Natural killer cell (primary cell): ENCODE data around the gene DAB2. TPM values are rescaled to one million over a fixed set of nuclear protein-coding genes. Genes with fewer than 3 reads are reported as not detected.
A peak's percentile ranks its signal among the peaks of the same experiment; 100 is the strongest.

Experiments used
- ATAC-seq, 3 donors: fragments of 150-1000 bp in 2 of 3; fragments of 200-7000 bp in 1 of 3; cut with Tn5 transposase; 1 replicate in 1 of 3; 2 replicates in 2 of 3; pipeline ENCODE4 v1.10.0; 2021; ENCODE audit warnings: mild to moderate bottlenecking in 2 of 3, moderate library complexity in 2 of 3
- DNase-seq, 2 donors: peaks; one replicate each; pipeline versions ENCODE4 v3.0.0 to v3.0.0-alpha.2; 2013 to 2021; ENCODE audit warnings: mixed read lengths in 1 of 2
- H3K27ac ChIP-seq: one replicate; pipeline ENCODE4 v1.5.1; 2013; ENCODE audit warnings: mild to moderate bottlenecking, low read length
- H3K27me3 ChIP-seq: one replicate; pipeline ENCODE4 v1.6.1; 2013; ENCODE audit warnings: low read length; ENCODE audit not compliant: control insufficient read depth, insufficient read depth
- H3K36me3 ChIP-seq: one replicate; pipeline ENCODE4 v1.6.1; 2013; ENCODE audit warnings: low read length; ENCODE audit not compliant: control insufficient read depth, insufficient read depth
- H3K4me1 ChIP-seq: one replicate; pipeline ENCODE4 v1.6.1; 2013; ENCODE audit warnings: low read length; ENCODE audit not compliant: control insufficient read depth, insufficient read depth
- H3K4me3 ChIP-seq: one replicate; pipeline ENCODE4 v1.5.1; 2013; ENCODE audit warnings: low read length
- H3K9me3 ChIP-seq: one replicate; pipeline ENCODE4 v1.6.1; 2013; ENCODE audit warnings: low read length; ENCODE audit not compliant: control insufficient read depth, insufficient read depth
- H3K27ac Mint-ChIP-seq, 2 donors: one replicate each; pipeline ENCODE4 v1.8.0; 2022; ENCODE audit warnings: mild to moderate bottlenecking in 2 of 2, mixed read lengths in 2 of 2, moderate library complexity in 1 of 2
- H3K27me3 Mint-ChIP-seq, 2 donors: one replicate each; pipeline ENCODE4 v1.8.0; 2022; ENCODE audit warnings: low read depth in 2 of 2, mixed read lengths in 2 of 2
- H3K36me3 Mint-ChIP-seq: one replicate; pipeline ENCODE4 v1.8.0; 2022; ENCODE audit warnings: mixed read lengths
- H3K4me1 Mint-ChIP-seq, 2 donors: one replicate each; pipeline ENCODE4 v1.8.0; 2022; ENCODE audit warnings: mixed read lengths in 2 of 2
- H3K4me3 Mint-ChIP-seq: one replicate; pipeline ENCODE4 v1.8.0; 2022; ENCODE audit warnings: mild to moderate bottlenecking, moderate library complexity, mixed read lengths
- H3K9me3 Mint-ChIP-seq, 2 donors: one replicate each; pipeline ENCODE4 v1.8.0; 2022; ENCODE audit warnings: mixed read lengths in 2 of 2
- CTCF ChIP-seq: fragments of 200-600 bp; IDR thresholded peaks from one replicate; pipeline ENCODE4 v1.8.0; 2022; ENCODE audit warnings: antibody characterized with exemption
- WGBS: methylation state at CpG from one replicate; pipeline ENCODE4 v1.1.7; 2013; ENCODE audit warnings: missing lambda C conversion rate; ENCODE audit not compliant: insufficient coverage; 5-methylcytosine and 5-hydroxymethylcytosine counted together
- intact Hi-C: fragments of 100-400 bp; cut with micrococcal nuclease; formaldehyde crosslinking; loops from one replicate; pipeline ENCODE4 v1.14.2; 2022
- total RNA-seq, 4 donors: library from RNA; stranded (reverse); fragments of 120-200 nt in 1 of 4; gene quantifications; one replicate each; pipeline versions ENCODE4 v1.2.3 to v1.2.4, GENCODE V29; 2013 to 2022

Gene DAB2
- total RNA-seq, 3 donors from 2014 or later (not counting 1 experiment from before 2014, with no cell fraction given): 33.0 to 53.8 (median 36.9) TPM

DNA sequence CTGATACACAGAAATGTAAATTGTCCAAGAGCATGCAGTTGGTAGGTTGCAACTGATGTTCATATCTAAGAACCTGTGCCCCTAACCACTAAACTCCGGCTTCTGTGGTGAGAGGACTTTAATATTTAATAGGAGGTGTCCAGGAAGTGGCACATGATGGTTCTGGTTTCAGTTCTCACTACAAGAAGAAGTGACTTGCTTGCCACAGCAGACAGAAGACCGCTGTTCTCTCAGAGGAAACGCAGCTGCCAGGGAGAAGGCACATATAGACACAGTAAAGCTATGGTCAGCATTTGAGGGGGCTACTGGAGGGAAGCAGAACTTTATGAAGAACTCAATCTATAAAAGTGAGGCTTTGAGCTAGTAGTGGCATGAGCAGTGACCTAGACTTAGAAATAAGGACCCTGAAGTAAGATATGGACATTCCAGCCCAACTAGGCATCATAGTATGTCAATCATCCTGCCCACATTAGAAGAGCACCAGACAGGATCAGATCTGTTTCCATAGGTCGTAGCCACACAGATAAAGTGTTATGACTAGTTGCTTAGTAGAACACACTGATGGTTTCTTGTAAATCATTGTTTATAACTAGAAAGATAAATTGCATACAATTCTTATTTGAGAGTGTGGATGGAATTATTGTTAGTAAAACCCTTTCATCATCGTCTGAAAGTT lies 36.4 kb upstream of the DAB2 start:
- 6% methylated on average over 4 of the region's 5 CpGs for WGBS
- peaks cover 8 to 10% of the 10 kb centered on the region in 2 donors for H3K27me3 Mint-ChIP-seq
- peak overlapping the region; percentile 84 to 87 for H3K27ac Mint-ChIP-seq
- intact Hi-C loops: no loop called here
- no peaks in the 10 kb centered on the region for H3K9me3 Mint-ChIP-seq
- H3K4me1 Mint-ChIP-seq: peaks cover 36 to 47% of the 10 kb centered on the region in 2 donors
- Histone ChIP-seq H3K27ac (peak overlapping the region; percentile 53), H3K36me3 (no peaks in the 10 kb centered on the region), H3K4me3 (no peak overlapping the region), H3K4me1 (peaks cover 9% of the 10 kb centered on the region), H3K27me3 (no peaks in the 10 kb centered on the region), H3K9me3 (no peaks in the 10 kb centered on the region)
- H3K4me3 Mint-ChIP-seq: peak overlapping the region; percentile 64
- TF ChIP-seq CTCF: no peak
- ATAC-seq: peak; percentile 88 to 94 (median 90)
- peak; percentile 33 to 34 for DNase-seq
- H3K36me3 Mint-ChIP-seq: peaks cover 7% of the 10 kb centered on the region

GRCh38 chr5:39459907-39460306 lies 35.1 kb upstream of the DAB2 start:
- ATAC-seq: no peak
- Mint-ChIP-seq H3K4me3 (no peak overlapping the region), H3K27ac (peak overlapping the region; percentile 21 to 84)

GRCh38 chr5:39459071-39459470 lies 34.3 kb upstream of the DAB2 start:
- 100% methylated on average over 1 of the region's 3 CpGs for WGBS
- Mint-ChIP-seq H3K36me3 (peaks cover 7% of the 10 kb centered on the region), H3K4me1 (peaks cover 35 to 52% of the 10 kb centered on the region in 2 donors), H3K27ac (peak overlapping the region in 1 of 2 donors; percentile 30), H3K9me3 (no peaks in the 10 kb centered on the region), H3K27me3 (peaks cover 12 to 18% of the 10 kb centered on the region in 2 donors), H3K4me3 (no peak overlapping the region)
- H3K36me3 ChIP-seq: no peaks in the 10 kb centered on the region
- ATAC-seq: no peak
- peaks cover 9% of the 10 kb centered on the region for H3K4me1 ChIP-seq
- intact Hi-C loops: no loop called here
- no peak for DNase-seq
- H3K27ac ChIP-seq: no peak overlapping the region
- no peaks in the 10 kb centered on the region for H3K27me3 ChIP-seq
- TF ChIP-seq CTCF: no peak
- no peaks in the 10 kb centered on the region for H3K9me3 ChIP-seq
- no peak overlapping the region for H3K4me3 ChIP-seq

More at GRCh38 chr5:39459907-39460306, 35.1 kb upstream of the DAB2 start:
- peaks cover 35 to 52% of the 10 kb centered on the region in 2 donors for H3K4me1 Mint-ChIP-seq
- Histone ChIP-seq H3K36me3 (no peaks in the 10 kb centered on the region), H3K27me3 (no peaks in the 10 kb centered on the region), H3K4me1 (peaks cover 9% of the 10 kb centered on the region), H3K9me3 (no peaks in the 10 kb centered on the region), H3K27ac (no peak overlapping the region), H3K4me3 (no peak overlapping the region)
- no peaks in the 10 kb centered on the region for H3K9me3 Mint-ChIP-seq
- peaks cover 7% of the 10 kb centered on the region for H3K36me3 Mint-ChIP-seq
- intact Hi-C loops: no loop called here
- TF ChIP-seq CTCF: no peak
- DNase-seq: no peak
- H3K27me3 Mint-ChIP-seq: peaks cover 12 to 18% of the 10 kb centered on the region in 2 donors

GRCh38 chr5:39455645-39456044 lies 30.9 kb upstream of the DAB2 start:
- Histone ChIP-seq H3K4me1 (no peaks in the 10 kb centered on the region), H3K9me3 (no peaks in the 10 kb centered on the region), H3K36me3 (no peaks in the 10 kb centered on the region), H3K27ac (no peak overlapping the region), H3K27me3 (peaks cover 2% of the 10 kb centered on the region), H3K4me3 (no peak overlapping the region)
- no peak overlapping the region for H3K4me3 Mint-ChIP-seq
- intact Hi-C loops: no loop called here
- H3K27me3 Mint-ChIP-seq: peaks cover 14 to 18% of the 10 kb centered on the region in 2 donors
- ATAC-seq (no peak), DNase-seq (no peak)
- peaks cover 6 to 23% of the 10 kb centered on the region in 2 donors for H3K4me1 Mint-ChIP-seq
- 32% methylated on average over 6 of the region's 7 CpGs for WGBS
- H3K9me3 Mint-ChIP-seq: no peaks in the 10 kb centered on the region
- no peak for TF ChIP-seq CTCF
- peaks cover 7% of the 10 kb centered on the region for H3K36me3 Mint-ChIP-seq
- H3K27ac Mint-ChIP-seq: no peak overlapping the region
